B cell (primary cell): Measurements from ENCODE around the gene PSAPL1.

Experiments
- CTCF ChIP-seq: fragments of 200-600 bp; IDR thresholded peaks from one replicate; pipeline ENCODE4 v1.8.0; 2022; ENCODE audit warnings: antibody characterized with exemption, mild to moderate bottlenecking
- EZH2 ChIP-seq: IDR thresholded peaks from 2 replicates; pipeline ENCODE4 v1.6.1; 2012; ENCODE audit warnings: borderline replicate concordance, low read depth, mild to moderate bottlenecking, moderate library complexity, low read length; ENCODE audit not compliant: insufficient read depth, poor library complexity, severe bottlenecking

- TF ChIP-seq CTCF (no peak), EZH2 (no peak)
Observed at GRCh38 chr4:7411491-7411890, 23.2 kb downstream of the PSAPL1 start.
